GM18520 (cell line): ENCODE data around the gene LINS1.

Experiments
- ATAC-seq: cut with Tn5 transposase; IDR thresholded peaks from one replicate; pipeline ENCODE4 v1.9.1; 2021; ENCODE audit not compliant: unreplicated experiment

Gene LINS1

DNA sequence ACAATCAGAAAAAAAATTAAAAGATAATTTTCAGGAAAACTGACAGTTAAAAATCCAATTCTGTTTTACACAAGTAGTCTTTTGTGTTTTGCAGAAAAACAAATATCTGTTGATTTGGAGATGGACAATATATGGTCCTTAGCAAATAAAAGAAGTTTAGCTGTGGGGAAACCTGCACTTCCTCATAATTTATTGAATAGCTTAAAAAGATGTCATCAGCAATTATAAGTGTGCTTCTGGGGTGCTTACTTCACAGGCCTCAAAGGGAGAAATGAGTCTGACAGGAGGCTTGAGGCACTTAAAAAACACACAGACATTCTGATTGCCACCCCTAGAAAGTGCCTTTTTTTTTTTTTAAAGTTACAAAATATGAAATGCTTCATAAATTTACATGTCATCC lies 41.7 kb downstream of the LINS1 start:
- no peak for ATAC-seq

- no peak for ATAC-seq
Measured at GRCh38 chr15:100559330-100559729, 42.7 kb downstream of the LINS1 start.

- ATAC-seq: no peak
Measured at GRCh38 chr15:100558771-100559254, 43.2 kb downstream of the LINS1 start.

GRCh38 chr15:100553468-100553867 lies 48.5 kb downstream of the LINS1 start:
- no peak for ATAC-seq

GRCh38 chr15:100547961-100548360 lies 54.0 kb downstream of the LINS1 start:
- no peak for ATAC-seq

GRCh38 chr15:100544946-100545345 lies 57.0 kb downstream of the LINS1 start:
- ATAC-seq: no peak

GRCh38 chr15:100544338-100544841 lies 57.6 kb downstream of the LINS1 start:
- ATAC-seq: no peak

- ATAC-seq: no peak
Measured at GRCh38 chr15:100542290-100542689, 59.7 kb downstream of the LINS1 start.

DNA sequence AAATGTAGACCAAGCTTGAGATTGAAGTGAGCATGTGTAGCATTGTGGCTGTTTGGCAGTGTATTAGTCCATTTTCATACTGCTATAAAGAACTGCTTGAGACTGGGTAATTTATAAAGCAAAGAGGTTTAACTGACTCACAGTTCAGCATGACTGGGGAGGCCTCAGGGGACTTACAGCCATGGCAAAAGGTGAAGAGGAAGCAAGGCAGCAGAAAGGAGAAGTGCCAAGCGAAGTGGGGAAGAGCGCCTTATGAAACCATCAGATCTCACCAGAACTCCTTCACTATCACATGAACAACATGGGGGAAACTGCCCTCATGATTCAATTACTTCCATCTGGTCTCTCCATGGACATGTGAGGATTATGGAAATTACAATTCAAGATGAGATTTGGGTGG lies 64.7 kb downstream of the LINS1 start:
- ATAC-seq: no peak

- no peak for ATAC-seq
Measured at GRCh38 chr15:100536733-100537132, 65.3 kb downstream of the LINS1 start.

DNA sequence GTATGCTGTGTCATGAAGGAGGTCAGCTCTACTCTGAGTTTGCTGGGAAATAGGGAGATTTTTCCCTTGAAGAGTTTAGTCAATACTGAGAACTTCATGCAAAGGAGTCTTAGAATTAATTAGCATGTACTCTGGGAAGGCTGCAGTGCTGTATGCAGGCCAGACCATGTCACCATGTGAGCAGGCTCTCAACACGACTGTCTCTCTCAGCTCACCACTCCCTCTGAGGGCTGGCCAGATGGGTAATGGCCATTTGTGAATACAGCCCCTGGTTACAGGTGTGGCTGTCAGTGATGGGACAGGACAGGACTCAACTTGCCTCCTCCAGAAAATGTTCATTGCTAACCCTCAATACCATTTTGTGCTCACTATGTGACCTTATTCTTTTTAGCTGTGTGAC lies 68.1 kb downstream of the LINS1 start:
- ATAC-seq: no peak

- no peak for ATAC-seq
Measured at GRCh38 chr15:100531823-100532327, 70.1 kb downstream of the LINS1 start.

DNA sequence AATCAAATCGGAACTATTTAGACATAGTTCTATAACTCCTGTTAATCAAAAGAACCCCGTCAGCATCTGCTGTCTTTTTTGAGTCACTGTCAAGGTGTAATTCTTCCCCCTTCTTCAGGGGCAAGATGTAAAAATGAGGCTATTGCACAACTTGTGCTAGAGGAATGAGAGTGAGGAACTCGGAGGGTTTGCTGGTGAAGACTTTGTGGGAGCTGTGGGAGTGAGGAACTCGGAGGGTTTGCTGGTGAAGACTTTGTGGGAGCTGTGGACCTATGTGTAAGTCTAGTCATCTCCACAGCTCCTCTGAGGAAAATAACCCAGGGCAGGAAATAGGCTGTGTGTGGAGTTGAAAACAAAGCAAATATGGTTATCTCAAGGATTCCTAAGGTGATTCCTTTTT lies 70.8 kb downstream of the LINS1 start:
- ATAC-seq: no peak

DNA sequence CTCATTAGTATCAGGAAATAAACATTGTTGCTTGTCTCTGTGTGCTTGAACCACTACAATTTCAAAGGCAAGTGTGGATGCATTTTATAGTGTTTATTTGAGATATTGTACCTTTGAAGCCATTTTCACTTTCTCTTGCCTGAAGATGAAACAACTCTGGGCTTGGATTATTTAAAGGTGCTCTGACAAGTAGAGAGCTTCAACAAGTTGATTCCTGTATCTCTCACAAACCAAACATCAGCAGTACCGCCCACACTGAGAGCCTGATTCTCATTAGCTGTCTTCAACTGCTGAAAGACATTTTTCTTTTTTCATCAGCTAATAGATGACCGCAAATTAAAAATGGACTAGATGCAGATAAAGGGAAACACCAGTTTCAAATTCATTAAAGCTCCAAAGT lies 72.4 kb downstream of the LINS1 start:
- no peak for ATAC-seq

DNA sequence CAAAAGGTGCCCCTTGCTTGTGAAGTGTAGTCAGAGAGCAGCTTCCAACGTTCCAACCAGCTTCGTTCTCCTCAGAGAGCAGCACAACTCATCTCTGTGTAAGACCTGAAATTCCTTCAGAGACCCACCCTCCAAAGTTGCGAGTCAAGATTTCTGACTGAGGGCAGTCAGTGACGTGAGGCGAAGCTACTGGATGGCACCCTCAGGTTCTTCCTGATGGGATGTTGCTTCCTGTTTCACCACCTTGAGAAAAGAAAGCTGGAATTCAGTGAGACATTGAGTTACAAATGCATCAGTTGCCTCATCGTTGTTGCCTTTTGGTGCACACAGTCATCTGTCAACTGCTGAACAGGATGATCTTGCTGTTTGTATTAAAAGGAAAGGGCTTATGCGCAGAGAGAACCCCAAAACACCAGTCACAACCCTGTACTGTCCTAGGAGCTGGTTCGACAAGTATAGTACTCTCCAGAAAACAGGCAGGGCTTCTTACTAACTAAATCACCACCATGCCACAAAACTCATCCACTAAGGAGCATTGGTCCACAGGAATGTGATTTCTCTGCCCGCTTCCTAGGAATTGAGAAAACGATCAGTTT lies 73.1 kb downstream of the LINS1 start, which contains the start of gene CERS3:
Gene CERS3 (minus strand): TSS at position 118 of the 596 bp plus-strand sequence. CDS start 27,101 bp downstream, outside the sequence.
- ATAC-seq: no peak

GRCh38 chr15:100526027-100526481 lies 75.9 kb downstream of the LINS1 start:
- no peak for ATAC-seq

DNA sequence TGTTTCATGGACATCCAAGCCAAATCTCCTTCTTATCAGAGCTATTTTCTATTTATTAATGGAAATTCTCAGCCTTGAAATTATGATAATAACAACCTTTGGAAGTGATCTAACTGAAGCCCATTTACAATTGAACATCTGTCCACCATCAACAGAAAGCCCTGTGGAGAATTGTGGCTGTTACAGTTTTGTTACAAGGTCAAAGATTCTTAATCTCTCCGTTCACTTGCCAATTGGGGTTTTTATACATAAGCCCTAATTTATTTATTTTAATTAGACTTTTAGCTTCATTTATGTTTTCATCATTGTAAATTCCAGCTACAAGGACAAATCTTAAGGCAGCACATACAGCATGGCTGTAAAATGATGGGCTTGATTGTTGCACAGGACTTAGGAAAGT lies 76.5 kb downstream of the LINS1 start:
- ATAC-seq: no peak

DNA sequence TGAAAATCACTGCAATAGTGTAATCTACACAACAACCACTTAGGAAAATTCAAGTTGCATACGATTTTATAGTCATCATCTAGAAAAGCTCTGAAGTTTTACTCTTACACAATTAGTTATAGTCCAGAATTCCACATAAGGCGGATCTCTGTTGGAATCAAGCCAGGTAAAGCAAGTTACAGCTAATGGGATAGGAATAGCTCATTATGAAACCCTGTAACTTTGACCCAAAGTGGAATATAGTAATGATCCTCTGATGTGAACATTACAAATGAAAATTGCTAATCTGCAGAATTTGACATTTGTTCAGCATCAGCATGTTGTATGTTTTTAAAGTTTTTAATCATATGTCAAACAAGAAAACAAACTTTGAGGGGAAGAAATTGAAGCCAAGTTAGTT lies 77.7 kb downstream of the LINS1 start:
- no peak for ATAC-seq

DNA sequence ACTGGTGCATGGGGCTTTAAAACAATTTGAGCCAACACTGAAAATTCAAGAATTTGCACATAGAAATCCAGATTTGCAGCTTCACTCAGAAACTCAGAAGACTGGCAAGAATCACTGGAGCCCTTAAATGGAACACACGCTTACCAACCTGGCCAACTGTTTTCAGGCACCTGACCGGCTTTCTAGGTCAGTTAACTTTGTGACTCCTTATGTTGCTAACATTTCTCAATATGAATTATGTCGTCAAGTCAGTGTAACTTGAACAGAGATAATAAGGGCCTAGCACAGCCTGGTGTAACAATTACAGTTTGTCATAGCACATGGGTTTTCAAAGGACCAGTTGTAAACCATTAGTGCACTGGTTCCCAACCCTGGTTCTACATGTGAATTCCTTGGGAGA lies 80.1 kb downstream of the LINS1 start:
- no peak for ATAC-seq

- ATAC-seq: no peak
Measured at GRCh38 chr15:100520132-100520921, 81.7 kb downstream of the LINS1 start.

GRCh38 chr15:100517846-100518245 lies 84.1 kb downstream of the LINS1 start:
- no peak for ATAC-seq
